Measurements from ENCODE around the gene TPCN1.

TPCN1 gene

GRCh38 chr12:113260127-113260526, 38.9 kb downstream of the TPCN1 start:
- 94% methylated on average over 5 of the region's 5 CpGs for WGBS

GRCh38 chr12:113260636-113261300, 39.5 kb downstream of the TPCN1 start:
- peak overlapping the region; percentile 36 for H4K8ac ChIP-seq (ENCODE audit: low read length)
- H2BK15ac ChIP-seq (ENCODE audit: low read depth, poor library complexity, severe bottlenecking), result no peak overlapping the region
- H3K79me1 ChIP-seq (replicated peaks; ENCODE audit: low read length, poor library complexity, severe bottlenecking), result peaks cover 1% of the 10 kb centered on the region
- no peak overlapping the region for H3K23ac ChIP-seq (ENCODE audit: low read length in 2 of 2)
- no peaks in the 10 kb centered on the region for H3K27me3 ChIP-seq (ENCODE audit: control insufficient read depth in 1 of 2, insufficient read depth in 1 of 2, low read length in 2 of 2)
- H2BK120ac ChIP-seq (ENCODE audit: low read depth, low read length), result no peak overlapping the region
- H2BK12ac ChIP-seq (ENCODE audit: low read length in 2 of 2), result peak overlapping the region; percentile 72 to 86
- peaks cover 11% of the 10 kb centered on the region for H3K4me1 ChIP-seq (ENCODE audit: control insufficient read depth, insufficient read depth, low read depth, low read length)
- H3K4me2 ChIP-seq (ENCODE audit: low read length, poor library complexity, severe bottlenecking), result no peak overlapping the region
- H3K4me3 ChIP-seq (ENCODE audit: insufficient read depth in 1 of 2, low read depth in 1 of 2, low read length in 2 of 2), result no peak overlapping the region
- peak overlapping the region; percentile 65 for H3K27ac ChIP-seq (ENCODE audit: low read length, poor library complexity, severe bottlenecking)
- no peak for DNase-seq
- H3K9ac ChIP-seq (ENCODE audit: low read length), result no peak overlapping the region
- peak overlapping the region; percentile 47 for H2AK5ac ChIP-seq (ENCODE audit: low read length, severe bottlenecking)
- WGBS, result 81% methylated on average over 8 of the region's 12 CpGs
- H3K9me3 ChIP-seq (ENCODE audit: control insufficient read depth, low read length), result no peaks in the 10 kb centered on the region
- H2AFZ ChIP-seq (ENCODE audit: low read depth, low read length), result no peak overlapping the region
- H3K14ac ChIP-seq (ENCODE audit: low read length in 2 of 2), result peak overlapping the region in 1 of 2 experiments; percentile 81
- peak overlapping the region; percentile 30 to 52 for H3K18ac ChIP-seq (ENCODE audit: low read depth in 1 of 2, low read length in 2 of 2)
- no peak overlapping the region for H4K91ac ChIP-seq (ENCODE audit: low read length)
- H3K36me3 ChIP-seq (ENCODE audit: control insufficient read depth in 1 of 2, insufficient read depth in 2 of 2, low read depth in 1 of 2, low read length in 2 of 2), result peaks cover 9 to 25% of the 10 kb centered on the region in 2 experiments
- H3K4ac ChIP-seq (ENCODE audit: low read depth in 1 of 2, low read length in 2 of 2), result peak overlapping the region in 1 of 2 experiments; percentile 59
- H2BK5ac ChIP-seq (ENCODE audit: low read depth, low read length, poor library complexity, severe bottlenecking), result no peak overlapping the region

More at GRCh38 chr12:113260127-113260526, 38.9 kb downstream of the TPCN1 start:
- H2BK5ac ChIP-seq (ENCODE audit: low read depth, low read length, poor library complexity, severe bottlenecking), result no peak overlapping the region
- peak overlapping the region; percentile 47 for H2AK5ac ChIP-seq (ENCODE audit: low read length, severe bottlenecking)
- no peak overlapping the region for H3K4me2 ChIP-seq (ENCODE audit: low read length, poor library complexity, severe bottlenecking)
- H2BK15ac ChIP-seq (ENCODE audit: low read depth, poor library complexity, severe bottlenecking), result no peak overlapping the region
- H3K18ac ChIP-seq (ENCODE audit: low read depth in 1 of 2, low read length in 2 of 2), result peak overlapping the region; percentile 30 to 52
- peaks cover 11% of the 10 kb centered on the region for H3K4me1 ChIP-seq (ENCODE audit: control insufficient read depth, insufficient read depth, low read depth, low read length)
- no peak overlapping the region for H4K91ac ChIP-seq (ENCODE audit: low read length)
- H3K23ac ChIP-seq (ENCODE audit: low read length in 2 of 2), result no peak overlapping the region
- H3K79me1 ChIP-seq (replicated peaks; ENCODE audit: low read length, poor library complexity, severe bottlenecking), result peaks cover 1% of the 10 kb centered on the region
- peak overlapping the region in 1 of 2 experiments; percentile 81 for H3K14ac ChIP-seq (ENCODE audit: low read length in 2 of 2)
- H3K9ac ChIP-seq (ENCODE audit: low read length), result no peak overlapping the region
- H2BK120ac ChIP-seq (ENCODE audit: low read depth, low read length), result no peak overlapping the region
- no peaks in the 10 kb centered on the region for H3K9me3 ChIP-seq (ENCODE audit: control insufficient read depth, low read length)
- no peaks in the 10 kb centered on the region for H3K27me3 ChIP-seq (ENCODE audit: control insufficient read depth in 1 of 2, insufficient read depth in 1 of 2, low read length in 2 of 2)
- peak overlapping the region; percentile 65 for H3K27ac ChIP-seq (ENCODE audit: low read length, poor library complexity, severe bottlenecking)
- H3K4ac ChIP-seq (ENCODE audit: low read depth in 1 of 2, low read length in 2 of 2), result peak overlapping the region; percentile 13 to 59
- DNase-seq, result no peak
- no peak overlapping the region for H4K8ac ChIP-seq (ENCODE audit: low read length)
- no peak overlapping the region for H3K4me3 ChIP-seq (ENCODE audit: insufficient read depth in 1 of 2, low read depth in 1 of 2, low read length in 2 of 2)
- H2AFZ ChIP-seq (ENCODE audit: low read depth, low read length), result no peak overlapping the region
- peaks cover 7 to 22% of the 10 kb centered on the region in 2 experiments for H3K36me3 ChIP-seq (ENCODE audit: control insufficient read depth in 1 of 2, insufficient read depth in 2 of 2, low read depth in 1 of 2, low read length in 2 of 2)
- H2BK12ac ChIP-seq (ENCODE audit: low read length in 2 of 2), result peak overlapping the region; percentile 72 to 86

- Histone ChIP-seq H4K8ac (ENCODE audit: low read length) (no peak overlapping the region), H3K9ac (ENCODE audit: low read length) (no peak overlapping the region), H2BK120ac (ENCODE audit: low read depth, low read length) (no peak overlapping the region), H2BK15ac (ENCODE audit: low read depth, poor library complexity, severe bottlenecking) (no peak overlapping the region), H3K27me3 (ENCODE audit: control insufficient read depth in 1 of 2, insufficient read depth in 1 of 2, low read length in 2 of 2) (no peaks in the 10 kb centered on the region), H4K91ac (ENCODE audit: low read length) (no peak overlapping the region), H2AK5ac (ENCODE audit: low read length, severe bottlenecking) (no peak overlapping the region), H3K4me2 (ENCODE audit: low read length, poor library complexity, severe bottlenecking) (no peak overlapping the region), H2AFZ (ENCODE audit: low read depth, low read length) (no peak overlapping the region), H3K14ac (ENCODE audit: low read length in 2 of 2) (no peak overlapping the region), H2BK12ac (ENCODE audit: low read length in 2 of 2) (no peak overlapping the region), H3K18ac (ENCODE audit: low read depth in 1 of 2, low read length in 2 of 2) (peak overlapping the region in 1 of 2 experiments; percentile 35), H3K36me3 (ENCODE audit: control insufficient read depth in 1 of 2, insufficient read depth in 2 of 2, low read depth in 1 of 2, low read length in 2 of 2) (peaks cover 21 to 37% of the 10 kb centered on the region in 2 experiments), H3K9me3 (ENCODE audit: control insufficient read depth, low read length) (no peaks in the 10 kb centered on the region), H3K23ac (ENCODE audit: low read length in 2 of 2) (no peak overlapping the region), H3K4me3 (ENCODE audit: insufficient read depth in 1 of 2, low read depth in 1 of 2, low read length in 2 of 2) (no peak overlapping the region), H3K79me1 (replicated peaks; ENCODE audit: low read length, poor library complexity, severe bottlenecking) (peaks cover 1% of the 10 kb centered on the region), H2BK5ac (ENCODE audit: low read depth, low read length, poor library complexity, severe bottlenecking) (no peak overlapping the region), H3K4me1 (ENCODE audit: control insufficient read depth, insufficient read depth, low read depth, low read length) (peaks cover 11% of the 10 kb centered on the region), H3K4ac (ENCODE audit: low read depth in 1 of 2, low read length in 2 of 2) (peak overlapping the region in 1 of 2 experiments; percentile 44), H3K27ac (ENCODE audit: low read length, poor library complexity, severe bottlenecking) (no peak overlapping the region)
- WGBS, result 94% methylated on average over 4 of the region's 6 CpGs
- DNase-seq, result peak; percentile 31
These were observed 40.7 kb downstream of the TPCN1 start for GRCh38 chr12:113261847-113262470.

GRCh38 chr12:113262710-113263109, 41.4 kb downstream of the TPCN1 start:
- H3K9me3 ChIP-seq (ENCODE audit: control insufficient read depth, low read length), result no peaks in the 10 kb centered on the region

More at GRCh38 chr12:113262710-113263109, 41.4 kb downstream of the TPCN1 start:
- H2BK15ac ChIP-seq (ENCODE audit: low read depth, poor library complexity, severe bottlenecking), result no peak overlapping the region
- no peak overlapping the region for H2AFZ ChIP-seq (ENCODE audit: low read depth, low read length)
- H3K18ac ChIP-seq (ENCODE audit: low read depth in 1 of 2, low read length in 2 of 2), result no peak overlapping the region
- H3K79me1 ChIP-seq (replicated peaks; ENCODE audit: low read length, poor library complexity, severe bottlenecking), result peaks cover 1% of the 10 kb centered on the region
- no peak overlapping the region for H3K14ac ChIP-seq (ENCODE audit: low read length in 2 of 2)
- H3K27ac ChIP-seq (ENCODE audit: low read length, poor library complexity, severe bottlenecking), result no peak overlapping the region
- H3K4me2 ChIP-seq (ENCODE audit: low read length, poor library complexity, severe bottlenecking), result no peak overlapping the region
- H2AK5ac ChIP-seq (ENCODE audit: low read length, severe bottlenecking), result no peak overlapping the region
- H3K27me3 ChIP-seq (ENCODE audit: control insufficient read depth in 1 of 2, insufficient read depth in 1 of 2, low read length in 2 of 2), result no peaks in the 10 kb centered on the region
- peaks cover 11% of the 10 kb centered on the region for H3K4me1 ChIP-seq (ENCODE audit: control insufficient read depth, insufficient read depth, low read depth, low read length)
- no peak overlapping the region for H2BK120ac ChIP-seq (ENCODE audit: low read depth, low read length)
- no peak overlapping the region for H3K4me3 ChIP-seq (ENCODE audit: insufficient read depth in 1 of 2, low read depth in 1 of 2, low read length in 2 of 2)
- H3K4ac ChIP-seq (ENCODE audit: low read depth in 1 of 2, low read length in 2 of 2), result peak overlapping the region in 1 of 2 experiments; percentile 35
- H3K9ac ChIP-seq (ENCODE audit: low read length), result no peak overlapping the region
- DNase-seq, result peak; percentile 21
- peak overlapping the region in 1 of 2 experiments; percentile 35 for H2BK12ac ChIP-seq (ENCODE audit: low read length in 2 of 2)
- no peak overlapping the region for H4K91ac ChIP-seq (ENCODE audit: low read length)
- H4K8ac ChIP-seq (ENCODE audit: low read length), result no peak overlapping the region
- H3K23ac ChIP-seq (ENCODE audit: low read length in 2 of 2), result no peak overlapping the region
- H3K36me3 ChIP-seq (ENCODE audit: control insufficient read depth in 1 of 2, insufficient read depth in 2 of 2, low read depth in 1 of 2, low read length in 2 of 2), result peaks cover 23 to 40% of the 10 kb centered on the region in 2 experiments
- no peak overlapping the region for H2BK5ac ChIP-seq (ENCODE audit: low read depth, low read length, poor library complexity, severe bottlenecking)

Data from mesenchymal stem cell (in vitro differentiated cells and primary cell).